ENCODE data around the gene TNFRSF21. TPM values are rescaled to one million over a fixed set of nuclear protein-coding genes. Genes with fewer than 3 reads are reported as not detected.
A peak's percentile ranks its signal among the peaks of the same experiment; 100 is the strongest.

Gene TNFRSF21
- total and polyA plus RNA-seq, 9 of the 15 experiments (the other 6 are each of a cell fraction or from before 2014, with no cell fraction given): 0.63 to 5.7 (median 2.2) TPM

DNA sequence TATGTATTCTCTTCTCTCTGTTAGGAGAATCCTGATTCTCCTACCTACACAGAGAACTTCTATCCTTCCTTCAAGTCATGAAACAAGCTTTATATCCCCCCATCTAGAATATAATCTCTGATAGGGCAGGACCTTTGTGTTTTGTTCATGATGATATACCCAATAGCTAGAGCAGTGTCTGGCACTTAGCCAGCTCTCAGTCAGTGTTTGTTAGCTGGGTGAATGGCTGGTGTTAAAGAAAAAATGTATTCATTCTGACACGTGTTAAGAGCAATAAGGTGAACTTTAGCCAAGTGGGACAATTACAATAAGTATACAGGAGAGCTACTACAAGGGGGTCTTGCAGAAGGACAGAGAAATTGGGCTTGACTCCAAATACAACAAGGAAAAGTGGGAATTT is 34.3 kb upstream of the TNFRSF21 start:
- WGBS (ENCODE audit: insufficient coverage, low coverage, missing lambda C conversion rate): 0% methylated on average over 1 of the region's 1 CpG
- Histone ChIP-seq H3K4me1 (replicated peaks in 1 of 2; ENCODE audit: control insufficient read depth in 2 of 2, insufficient read depth in 2 of 2, low read length in 2 of 2) (no peaks in the 10 kb centered on the region), H3K36me3 (ENCODE audit: control insufficient read depth, insufficient read depth, low read length) (no peaks in the 10 kb centered on the region), H3K9me3 (replicated peaks; ENCODE audit: control insufficient read depth, insufficient read depth, low read depth, low read length) (no peaks in the 10 kb centered on the region), H3K9ac (ENCODE audit: insufficient read depth in 1 of 2, low read depth in 2 of 2, low read length in 2 of 2) (no peak overlapping the region), H3K27me3 (ENCODE audit: control insufficient read depth in 2 of 2, insufficient read depth in 2 of 2, low read length in 2 of 2) (peaks cover 5 to 9% of the 10 kb centered on the region in 2 experiments; a peak in 4 of 5 replicates), H4K20me1 (replicated peaks; ENCODE audit: control insufficient read depth, insufficient read depth, low read length) (no peaks in the 10 kb centered on the region), H3K4me3 (no peak overlapping the region), H3K27ac (ENCODE audit: extremely low read depth, low read depth, low read length) (no peak overlapping the region), H3K79me2 (ENCODE audit: control insufficient read depth, insufficient read depth, low read length) (no peaks in the 10 kb centered on the region), H3K9me1 (ENCODE audit: control insufficient read depth, insufficient read depth, low read length) (no peaks in the 10 kb centered on the region), H2AFZ (ENCODE audit: low read depth, low read length) (no peak overlapping the region), H3K4me2 (ENCODE audit: insufficient read depth, low read length) (no peak overlapping the region)
- FAIRE-seq (no peak), DNase-seq (ENCODE audit: extremely low read depth in 1 of 4, low spot score in 3 of 4) (no peak), ATAC-seq (no peak)
- CTCF ChIA-PET (ENCODE audit: low intra/inter-chr PET ratio): no interaction called here
- intact Hi-C loops (cut with micrococcal nuclease): no loop called here
- BruUV-seq (replicated peaks): no TSS peak
- POLR2A ChIA-PET: interaction anchor here (1.2 kb wide), 1 partner anchor 10 kb away, joined by 4 read pairs; no protein-coding TSS in a partner anchor
- in situ Hi-C loops (cut with MboI): no loop called here
- TF ChIP-seq, protein P1, sequence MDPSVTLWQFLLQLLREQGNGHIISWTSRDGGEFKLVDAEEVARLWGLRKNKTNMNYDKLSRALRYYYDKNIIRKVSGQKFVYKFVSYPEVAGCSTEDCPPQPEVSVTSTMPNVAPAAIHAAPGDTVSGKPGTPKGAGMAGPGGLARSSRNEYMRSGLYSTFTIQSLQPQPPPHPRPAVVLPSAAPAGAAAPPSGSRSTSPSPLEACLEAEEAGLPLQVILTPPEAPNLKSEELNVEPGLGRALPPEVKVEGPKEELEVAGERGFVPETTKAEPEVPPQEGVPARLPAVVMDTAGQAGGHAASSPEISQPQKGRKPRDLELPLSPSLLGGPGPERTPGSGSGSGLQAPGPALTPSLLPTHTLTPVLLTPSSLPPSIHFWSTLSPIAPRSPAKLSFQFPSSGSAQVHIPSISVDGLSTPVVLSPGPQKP (CRISPR knock-in tag; IDR thresholded peaks at IDR 0.05): no peak
- TF ChIP-seq POLR2H (tag; IDR thresholded peaks at IDR 0.05; ENCODE audit: low read depth) (no peak), NFIC (IDR thresholded peaks at IDR 0.05) (peak; percentile 80), JUNB (CRISPR knock-in tag; conservative IDR thresholded peaks at IDR 0.05) (no peak), ETS2 (tag; IDR thresholded peaks at IDR 0.05; ENCODE audit: borderline replicate concordance, poor library complexity, severe bottlenecking) (no peak), ELF1 (tag; IDR thresholded peaks at IDR 0.05) (no peak), SMARCA4 (IDR thresholded peaks at IDR 0.05) (no peak)
- TF ChIP-seq, protein P2, sequence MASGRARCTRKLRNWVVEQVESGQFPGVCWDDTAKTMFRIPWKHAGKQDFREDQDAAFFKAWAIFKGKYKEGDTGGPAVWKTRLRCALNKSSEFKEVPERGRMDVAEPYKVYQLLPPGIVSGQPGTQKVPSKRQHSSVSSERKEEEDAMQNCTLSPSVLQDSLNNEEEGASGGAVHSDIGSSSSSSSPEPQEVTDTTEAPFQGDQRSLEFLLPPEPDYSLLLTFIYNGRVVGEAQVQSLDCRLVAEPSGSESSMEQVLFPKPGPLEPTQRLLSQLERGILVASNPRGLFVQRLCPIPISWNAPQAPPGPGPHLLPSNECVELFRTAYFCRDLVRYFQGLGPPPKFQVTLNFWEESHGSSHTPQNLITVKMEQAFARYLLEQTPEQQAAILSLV (tag; IDR thresholded peaks at IDR 0.05): no peak
